HG02588 (cell line): ENCODE data around the gene ANKRD11.
"Not testable (repeated sequence)": the region's sequence is repeated elsewhere in the genome, so short reads cannot be mapped to it uniquely, and the experiment has no call there.

Experiments used
- ATAC-seq: cut with Tn5 transposase; IDR thresholded peaks from one replicate; pipeline ENCODE4 v1.9.1; 2021; ENCODE audit warnings: mild to moderate bottlenecking, moderate library complexity; ENCODE audit not compliant: unreplicated experiment

The ANKRD11 gene

GRCh38 chr16:89274561-89275283, 215.6 kb downstream of the ANKRD11 start:
- no peak for ATAC-seq

- ATAC-seq = no peak
These were observed 216.5 kb downstream of the ANKRD11 start for GRCh38 chr16:89273741-89274472.

GRCh38 chr16:89272631-89273030, 217.7 kb downstream of the ANKRD11 start:
- no peak for ATAC-seq

- ATAC-seq = no peak
These were observed 219.6 kb downstream of the ANKRD11 start for GRCh38 chr16:89270666-89271345.

- no peak for ATAC-seq
These were observed 220.3 kb downstream of the ANKRD11 start for GRCh38 chr16:89269805-89270665.

GRCh38 chr16:89268987-89269735, 221.2 kb downstream of the ANKRD11 start:
- ATAC-seq = no peak

GRCh38 chr16:89268585-89268984, 221.8 kb downstream of the ANKRD11 start:
- no peak for ATAC-seq

GRCh38 chr16:89267746-89268145, 222.6 kb downstream of the ANKRD11 start:
- not testable (repeated sequence) for ATAC-seq

- no peak for ATAC-seq
These were observed 223.7 kb downstream of the ANKRD11 start for GRCh38 chr16:89266521-89267134.

- ATAC-seq = no peak
These were observed 224.7 kb downstream of the ANKRD11 start for GRCh38 chr16:89265647-89266046.

- ATAC-seq = no peak
These were observed 225.4 kb downstream of the ANKRD11 start for GRCh38 chr16:89264800-89265550.

- no peak for ATAC-seq
These were observed 228.4 kb downstream of the ANKRD11 start for GRCh38 chr16:89261691-89262563.

- ATAC-seq = not testable (repeated sequence)
These were observed 230.5 kb downstream of the ANKRD11 start for GRCh38 chr16:89259901-89260300.

GRCh38 chr16:89257757-89258465, 232.4 kb downstream of the ANKRD11 start:
- no peak for ATAC-seq

- no peak for ATAC-seq
These were observed 233.1 kb downstream of the ANKRD11 start for GRCh38 chr16:89257281-89257731.

- no peak for ATAC-seq
These were observed 233.6 kb downstream of the ANKRD11 start for GRCh38 chr16:89256651-89257254.
